Gastroesophageal sphincter (tissue), 3 donors: ENCODE measurements around the gene NADK.
"Not testable (repeated sequence)": the region's sequence is repeated elsewhere in the genome, so short reads cannot be mapped to it uniquely, and the experiment has no call there.

Experiments
- CTCF ChIP-seq, 4 experiments: fragments of 200-600 bp in 2 of 4; fragments of 450-650 bp in 2 of 4; sonication (generic) in 1 of 4; IDR thresholded peaks; one replicate each; pipeline ENCODE4 v1.5.1; 2017 to 2019; ENCODE audit warnings: antibody characterized with exemption in 4 of 4, mild to moderate bottlenecking in 2 of 4, moderate library complexity in 2 of 4
- EP300 ChIP-seq: sonication (generic); formaldehyde crosslinking; IDR thresholded peaks from one replicate; pipeline ENCODE4 v1.6.1; 2017; ENCODE audit warnings: antibody characterized with exemption, mild to moderate bottlenecking
- POLR2AphosphoS5 ChIP-seq: sonication (generic); formaldehyde crosslinking; IDR thresholded peaks from one replicate; pipeline ENCODE4 v1.6.1; 2017; ENCODE audit warnings: antibody characterized with exemption

- not testable (repeated sequence) for TF ChIP-seq POLR2AphosphoS5; CTCF (IDR thresholded peaks at IDR 0.05); EP300
These were observed 51.1 kb downstream of the NADK start for GRCh38 chr1:1727131-1727651.
